HG03354 (cell line): ENCODE data around the gene RPL38.

Experiments used
- ATAC-seq: cut with Tn5 transposase; IDR thresholded peaks from one replicate; pipeline ENCODE4 v1.9.1; 2021; ENCODE audit warnings: mild to moderate bottlenecking; ENCODE audit not compliant: unreplicated experiment, poor library complexity, severe bottlenecking

RPL38 gene

DNA sequence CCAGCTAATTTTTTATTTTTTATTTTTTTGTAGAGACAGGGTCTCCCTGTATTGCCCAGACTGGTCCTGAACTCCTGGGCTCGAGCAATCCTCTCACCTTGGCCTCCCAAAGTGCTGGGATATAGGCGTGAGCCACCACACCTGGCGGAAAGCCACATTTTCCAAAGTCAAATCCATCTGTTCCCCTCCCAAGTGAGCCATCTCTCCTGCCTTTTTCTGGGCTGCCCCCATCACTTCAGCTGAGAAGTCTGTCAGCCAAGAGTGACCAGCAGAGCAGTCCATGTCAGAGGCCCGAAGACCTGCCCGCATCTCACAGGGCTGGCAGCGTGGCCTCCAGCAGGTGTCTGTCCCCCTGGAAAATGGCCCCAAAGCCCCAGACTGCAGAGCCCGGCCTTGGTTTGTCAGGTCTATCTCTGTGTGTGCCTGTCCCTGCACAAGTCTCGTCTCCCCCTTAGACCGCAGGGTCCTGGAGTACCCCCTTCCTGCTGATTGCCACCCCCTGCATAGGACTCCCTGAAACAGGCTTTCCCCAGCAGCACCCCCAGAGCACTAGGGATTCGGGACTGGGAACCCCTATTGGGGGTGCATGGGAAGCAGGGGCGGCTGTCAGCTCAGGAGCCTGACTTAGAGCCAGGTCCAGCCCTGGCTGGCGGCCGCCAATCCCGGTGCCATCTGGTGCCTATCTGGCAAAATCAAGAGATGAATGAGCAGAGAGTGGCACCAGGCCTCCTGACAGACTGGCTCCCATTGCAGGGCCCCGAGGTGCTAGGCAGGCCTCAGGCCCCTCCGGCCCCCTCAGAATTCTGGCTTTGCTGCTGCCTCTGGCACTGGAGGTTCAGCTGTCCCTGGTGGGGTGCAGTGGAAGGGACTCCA is 17.7 kb downstream of the RPL38 start:
- ATAC-seq, result no peak

DNA sequence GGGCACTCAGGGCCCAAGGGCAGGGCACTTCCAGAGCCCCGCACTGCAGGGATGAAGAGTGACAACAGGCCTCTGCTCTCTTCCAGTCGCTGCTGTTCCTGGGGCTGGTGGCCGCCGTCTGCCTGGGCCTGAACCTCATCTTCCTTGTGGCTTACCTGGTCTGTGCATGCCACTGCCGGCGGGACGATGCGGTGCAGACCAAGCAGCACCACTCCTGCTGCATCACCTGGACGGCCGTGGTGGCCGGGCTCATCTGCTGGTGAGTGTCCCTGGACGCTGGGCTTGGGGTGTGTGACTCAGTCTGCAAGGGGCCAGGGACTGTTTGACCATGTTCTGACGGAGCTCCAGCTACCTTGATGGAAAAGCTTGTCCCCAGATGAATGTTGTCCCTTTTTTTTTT is 18.9 kb downstream of the RPL38 start:
- no peak for ATAC-seq

DNA sequence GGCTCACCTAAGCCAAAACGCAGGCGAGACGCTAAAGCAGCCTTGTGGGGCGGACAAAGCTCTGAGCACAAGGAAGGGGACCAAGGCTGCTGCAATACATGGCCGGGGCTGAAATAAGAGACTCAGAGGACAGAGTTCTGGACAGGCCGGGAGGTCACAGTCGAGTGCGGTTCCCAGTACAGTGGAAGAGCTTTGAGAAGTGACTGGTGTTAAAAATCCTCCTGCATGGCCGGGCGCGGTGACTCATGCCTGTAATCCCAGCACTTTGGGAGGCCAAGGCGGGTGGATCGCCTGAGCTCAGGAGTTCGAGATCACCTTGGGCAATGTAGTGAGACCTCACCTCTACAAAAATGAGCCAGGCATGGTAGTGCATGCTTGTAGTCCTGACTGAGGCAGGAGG is 20.4 kb downstream of the RPL38 start:
- no peak for ATAC-seq

DNA sequence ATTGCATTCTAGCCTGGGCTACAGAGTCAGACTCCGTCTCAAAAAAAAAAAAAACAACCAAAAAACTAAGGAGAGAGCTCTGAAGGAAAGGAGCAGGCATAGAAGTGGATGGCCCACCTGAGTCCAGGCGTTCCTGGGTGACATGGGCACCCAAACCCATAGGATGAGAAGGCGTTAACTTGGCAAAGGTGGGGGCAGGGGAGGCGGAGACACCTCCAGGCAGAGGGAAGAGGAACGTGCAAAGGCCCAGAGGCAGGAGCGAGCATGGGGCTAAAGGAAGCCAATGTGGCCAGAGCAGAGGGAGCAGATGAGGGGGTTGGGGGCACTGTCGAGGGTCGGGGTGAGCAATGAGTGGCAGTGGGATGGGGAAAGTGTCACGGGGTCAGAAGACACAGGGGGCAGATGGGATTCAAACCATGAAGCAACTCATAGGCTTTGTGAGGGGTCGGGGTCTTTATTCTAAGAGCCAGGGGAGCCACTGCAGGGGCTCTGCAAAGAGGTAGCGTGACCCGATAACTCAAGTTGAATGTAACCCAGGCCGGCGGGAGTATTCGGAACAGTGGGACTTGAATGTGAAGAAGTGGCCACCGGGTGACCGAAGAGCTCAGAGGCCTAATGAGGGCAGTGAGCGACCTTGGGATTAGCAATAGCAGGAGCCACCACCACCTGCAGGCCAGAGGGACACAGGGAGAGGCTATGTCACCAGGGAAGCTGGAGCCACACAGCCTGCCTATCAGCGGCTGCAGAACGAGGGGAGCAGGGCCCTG is 21.7 kb downstream of the RPL38 start:
- ATAC-seq, result no peak

DNA sequence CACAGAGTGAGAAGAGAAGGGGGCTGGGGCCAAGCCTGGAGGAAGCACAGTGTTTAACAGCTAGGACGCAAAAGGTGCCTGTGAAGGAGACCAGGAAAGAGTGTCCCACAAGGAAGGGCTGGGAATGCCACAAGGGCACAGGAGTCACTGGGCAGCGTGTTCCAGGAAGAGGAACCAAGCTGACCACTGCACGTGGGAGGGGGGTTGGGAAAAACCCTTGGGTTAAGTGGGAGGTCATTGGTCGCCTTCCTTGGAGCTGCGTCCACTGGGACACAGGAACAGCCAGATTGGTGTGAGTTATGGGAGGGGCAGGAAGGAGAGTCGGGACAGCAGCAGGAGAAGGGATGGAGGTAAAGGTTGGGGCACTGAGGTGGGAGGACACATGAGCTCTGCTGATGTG is 22.8 kb downstream of the RPL38 start:
- ATAC-seq, result no peak

DNA sequence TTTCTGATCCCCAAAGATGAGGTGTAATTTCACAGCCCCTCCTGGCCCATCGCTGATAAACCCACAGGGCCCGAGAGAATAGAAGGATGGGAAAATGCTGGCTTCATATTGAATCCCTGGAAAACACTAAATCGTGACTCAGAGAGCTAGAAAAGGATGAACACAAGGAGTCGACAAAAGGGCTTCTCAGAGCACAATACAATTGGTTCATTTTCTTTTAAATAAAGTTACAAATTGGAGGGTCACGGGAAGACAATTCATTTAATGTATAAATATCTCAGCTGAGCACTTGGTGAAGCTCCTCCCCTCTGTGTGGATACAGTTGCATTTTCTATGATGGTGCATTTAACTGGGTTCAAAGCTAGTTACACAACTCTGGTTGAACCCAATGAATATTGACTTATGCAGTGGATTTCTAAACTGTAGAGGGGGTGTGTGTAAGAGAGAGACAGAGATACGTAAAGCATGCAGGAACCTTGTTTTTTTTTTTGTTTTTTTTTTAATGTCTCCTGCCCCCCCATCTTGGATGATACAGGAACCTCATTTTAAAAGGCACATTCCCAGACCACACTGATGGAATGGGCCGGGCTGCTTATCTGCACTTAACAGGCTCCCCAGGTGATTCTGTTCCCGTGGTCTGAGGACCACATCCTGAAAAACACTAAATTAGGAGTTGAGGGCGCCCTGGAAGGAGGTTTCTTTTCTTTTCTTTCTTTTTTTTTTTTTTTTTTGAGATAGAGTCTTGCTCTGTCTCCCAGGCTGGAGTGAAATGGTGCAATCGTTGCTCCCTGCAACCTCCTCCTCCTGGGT is 24.0 kb downstream of the RPL38 start:
- ATAC-seq, result no peak

DNA sequence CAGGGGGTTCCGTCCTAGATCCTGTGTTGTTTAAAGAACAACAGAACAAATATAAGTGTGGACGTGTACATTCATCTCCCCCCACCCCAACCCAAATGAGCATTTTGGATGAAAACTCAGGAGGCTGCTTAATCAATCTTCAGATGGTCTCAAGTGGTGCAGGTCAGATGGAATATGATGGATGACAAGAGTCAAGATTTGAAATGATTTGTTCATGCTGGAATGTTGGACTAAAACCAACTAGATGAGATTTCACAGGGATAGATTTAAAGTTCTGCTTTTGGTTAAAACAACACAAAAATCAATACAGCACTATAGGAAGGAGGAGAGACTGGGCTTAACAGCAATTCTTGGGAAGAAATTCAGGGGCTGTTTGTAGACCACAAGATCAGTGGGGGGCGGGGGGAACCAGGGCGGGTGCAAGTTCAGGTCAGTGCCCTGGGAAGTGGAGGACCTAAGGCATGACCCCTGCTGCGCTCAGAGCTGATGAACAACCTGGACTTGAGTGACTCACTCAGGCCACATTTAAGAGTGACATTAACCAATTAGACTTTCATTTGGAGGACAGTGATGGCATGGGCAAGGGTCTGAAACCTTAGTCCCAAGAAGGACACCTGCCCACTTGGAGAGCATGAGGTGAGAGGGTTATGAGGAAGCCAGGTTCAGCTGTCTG is 25.0 kb downstream of the RPL38 start:
- no peak for ATAC-seq

DNA sequence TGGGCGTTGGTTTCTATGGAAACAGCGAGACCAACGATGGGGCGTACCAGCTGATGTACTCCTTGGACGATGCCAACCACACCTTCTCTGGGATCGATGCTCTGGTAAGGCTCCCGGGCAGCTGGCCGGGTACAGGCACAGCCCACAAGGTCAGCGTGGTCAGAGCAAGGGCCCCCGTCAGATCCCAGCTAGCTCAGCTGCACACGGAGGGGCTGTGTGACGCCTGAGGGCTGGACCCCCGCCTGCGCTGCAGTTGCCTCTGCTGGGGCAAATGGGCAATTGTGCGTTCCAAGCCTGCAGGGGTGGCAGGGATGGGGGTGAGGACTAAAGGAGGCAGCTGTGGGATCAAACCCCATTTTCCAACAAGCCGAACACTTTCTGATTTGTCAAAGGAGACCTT is 27.4 kb downstream of the RPL38 start:
- ATAC-seq, result no peak

DNA sequence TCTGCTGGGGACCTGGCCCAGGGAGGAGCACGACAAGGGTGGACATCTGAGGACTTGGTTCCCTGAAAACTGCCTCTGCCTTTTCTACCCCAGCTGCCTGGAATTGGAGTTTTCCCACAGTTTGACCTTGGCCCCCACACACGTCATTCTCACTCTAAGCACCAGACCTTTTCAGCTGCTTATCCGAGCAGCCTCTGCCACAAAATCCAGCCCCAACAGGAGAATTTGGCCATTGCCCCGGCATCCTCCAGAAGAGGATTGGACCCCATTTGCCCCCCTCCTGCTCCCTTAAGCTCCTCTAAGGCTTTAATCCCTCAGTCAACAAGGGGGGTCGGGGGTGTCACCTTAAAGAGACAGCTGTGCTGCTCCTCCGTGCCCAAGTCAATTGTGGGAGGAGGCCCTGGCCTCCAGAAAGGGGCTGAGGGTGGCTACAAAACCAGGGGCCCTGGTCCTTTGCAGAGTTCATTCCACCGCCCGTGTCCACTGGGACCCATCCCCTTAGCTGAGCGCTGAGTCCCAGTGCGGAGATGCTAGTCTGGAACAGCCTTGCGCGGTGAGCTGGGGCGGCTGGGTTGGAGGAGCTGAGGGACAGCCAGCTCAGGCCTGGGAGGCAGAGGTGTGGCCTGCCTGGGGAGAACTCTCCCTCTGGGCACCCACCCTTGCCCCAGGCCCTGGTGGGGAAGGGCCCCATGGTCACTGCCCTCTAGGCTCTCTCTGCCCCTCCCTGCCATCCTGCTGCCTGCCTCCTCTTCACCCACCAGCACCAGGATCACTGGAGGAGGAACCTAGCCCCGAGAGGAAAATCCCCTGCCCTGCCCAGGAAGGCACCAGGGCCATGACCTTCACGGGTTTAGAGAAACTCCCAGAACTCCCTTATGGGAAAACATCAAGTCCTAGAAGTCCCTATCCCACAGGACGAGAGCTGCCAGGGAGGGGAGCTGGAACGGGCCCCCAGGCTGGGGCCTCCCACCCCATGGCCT is 28.7 kb downstream of the RPL38 start:
- no peak for ATAC-seq

DNA sequence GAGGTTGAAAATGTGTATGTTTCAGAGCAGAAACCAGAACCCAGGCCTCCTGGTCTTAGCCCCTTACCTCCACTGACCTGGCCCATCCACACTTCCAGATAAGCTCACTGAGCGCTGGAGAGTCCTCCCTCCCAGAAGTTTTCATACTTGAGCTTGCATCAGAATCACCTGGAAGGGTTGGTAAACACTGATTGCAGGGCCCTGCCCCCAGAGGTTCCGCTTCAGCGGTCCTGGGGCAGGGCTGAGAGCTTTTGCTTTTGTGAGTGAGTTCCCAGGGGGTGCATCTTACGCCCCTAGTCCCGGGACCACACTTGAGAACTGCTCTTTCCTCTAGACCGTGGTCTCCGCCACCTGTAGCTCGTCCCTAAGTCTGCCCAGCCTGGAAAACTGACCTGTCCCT is 30.5 kb downstream of the RPL38 start:
- ATAC-seq, result no peak

DNA sequence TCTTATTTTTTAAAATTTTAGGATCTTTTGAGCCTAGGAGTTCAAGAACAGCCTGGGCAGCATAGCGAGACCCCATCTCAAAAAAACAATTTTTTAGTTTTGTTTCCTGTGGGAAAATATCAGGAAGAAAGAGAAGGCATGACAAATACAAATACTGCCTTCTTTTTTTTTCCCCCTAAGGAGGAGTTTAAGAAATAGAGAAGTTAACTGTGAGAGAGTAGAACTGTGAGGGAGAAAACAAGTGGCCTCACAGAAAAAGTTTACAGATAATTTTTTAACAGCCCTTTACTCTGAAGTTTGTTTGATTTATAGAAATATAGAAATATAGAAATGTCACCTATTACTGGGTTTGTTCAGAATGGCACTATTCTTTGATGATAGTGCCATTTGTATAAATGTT is 31.0 kb downstream of the RPL38 start:
- no peak for ATAC-seq

DNA sequence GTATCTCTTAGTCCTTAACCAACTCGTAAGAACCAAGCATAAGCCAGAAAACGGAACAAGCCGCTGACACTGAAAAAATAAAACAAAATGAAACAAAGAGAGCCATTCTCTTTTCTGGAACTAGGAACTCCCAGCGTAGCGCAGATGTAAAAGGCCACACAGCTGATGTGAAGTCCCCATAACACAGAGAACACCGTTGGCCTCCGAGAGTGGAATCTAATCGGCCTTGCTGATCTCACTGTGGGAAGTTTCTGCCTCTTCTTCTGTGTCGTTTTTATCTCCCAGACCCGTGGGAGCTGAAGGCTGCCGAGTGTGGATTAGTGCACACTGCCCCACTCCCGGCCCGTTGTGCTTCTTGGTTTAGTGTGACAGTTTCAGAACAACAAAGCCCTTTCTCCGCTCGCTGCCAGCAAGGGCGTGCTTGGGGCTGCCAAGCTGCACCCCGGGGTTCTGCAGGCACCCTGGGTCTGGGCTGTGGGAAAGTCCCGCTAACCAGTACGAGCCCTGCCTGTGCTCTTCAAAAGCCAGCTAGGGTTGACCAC is 31.6 kb downstream of the RPL38 start:
- ATAC-seq, result no peak

DNA sequence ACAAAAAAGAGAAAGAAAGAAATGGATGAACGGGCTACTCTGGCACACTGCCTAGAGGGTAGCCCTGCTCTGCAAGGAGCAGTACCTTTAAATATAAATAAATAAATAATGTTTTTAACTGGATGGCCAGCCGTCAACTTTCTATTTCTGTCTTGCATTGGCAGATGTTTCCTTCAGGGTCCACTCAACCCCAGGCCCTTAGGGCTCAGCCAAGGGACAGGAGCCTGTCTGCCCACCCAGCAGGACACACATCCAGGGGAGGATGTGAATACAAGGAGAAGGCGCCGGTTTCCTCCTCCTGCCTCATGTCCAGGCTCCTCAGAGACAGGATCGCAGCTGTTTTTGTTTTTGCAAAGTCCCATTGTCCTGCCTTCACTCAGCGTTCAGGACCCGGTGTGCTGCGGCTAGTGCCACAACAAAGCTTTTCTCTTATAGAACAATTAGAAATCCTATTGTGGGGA is 32.5 kb downstream of the RPL38 start:
- ATAC-seq, result no peak

DNA sequence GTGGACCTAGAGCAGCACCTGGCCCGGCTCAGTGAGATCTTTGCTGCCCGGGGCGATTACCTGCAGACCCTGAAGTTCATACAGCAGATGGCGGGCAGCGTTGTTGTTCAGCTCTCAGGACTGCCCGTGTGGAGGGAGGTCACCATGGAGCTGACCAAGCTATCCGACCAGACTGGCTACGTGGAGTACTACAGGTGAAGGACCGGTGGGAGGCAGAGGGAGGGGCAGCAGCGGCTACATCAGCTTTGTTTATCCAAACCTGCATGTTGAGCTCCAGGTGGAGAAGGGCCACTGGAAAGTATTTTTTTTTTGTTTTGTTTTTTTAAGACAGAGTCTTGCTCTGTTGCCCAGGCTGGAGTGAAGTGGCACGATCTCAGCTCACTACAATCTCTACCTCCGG is 33.8 kb downstream of the RPL38 start:
- ATAC-seq, result no peak

DNA sequence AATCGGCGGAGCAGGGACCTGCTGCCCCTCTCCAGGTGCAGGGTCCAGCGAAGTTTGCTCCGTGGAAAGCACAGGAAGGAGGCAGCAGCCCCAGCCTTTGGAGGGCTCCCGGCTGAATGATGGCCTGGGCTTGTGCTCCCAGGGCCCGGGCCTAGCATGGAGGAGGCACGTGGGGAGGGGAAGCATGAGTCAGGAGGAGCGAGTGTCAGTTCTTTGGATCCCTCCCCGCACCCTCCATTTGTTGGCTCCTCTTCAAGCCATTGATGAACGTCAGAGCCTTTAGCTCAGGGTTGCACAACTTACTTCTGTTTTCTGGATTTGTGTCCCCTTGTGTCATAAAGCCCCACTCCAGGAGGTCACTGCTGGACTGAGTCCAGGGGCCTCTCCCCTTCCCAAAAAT is 35.7 kb downstream of the RPL38 start:
- ATAC-seq, result no peak

DNA sequence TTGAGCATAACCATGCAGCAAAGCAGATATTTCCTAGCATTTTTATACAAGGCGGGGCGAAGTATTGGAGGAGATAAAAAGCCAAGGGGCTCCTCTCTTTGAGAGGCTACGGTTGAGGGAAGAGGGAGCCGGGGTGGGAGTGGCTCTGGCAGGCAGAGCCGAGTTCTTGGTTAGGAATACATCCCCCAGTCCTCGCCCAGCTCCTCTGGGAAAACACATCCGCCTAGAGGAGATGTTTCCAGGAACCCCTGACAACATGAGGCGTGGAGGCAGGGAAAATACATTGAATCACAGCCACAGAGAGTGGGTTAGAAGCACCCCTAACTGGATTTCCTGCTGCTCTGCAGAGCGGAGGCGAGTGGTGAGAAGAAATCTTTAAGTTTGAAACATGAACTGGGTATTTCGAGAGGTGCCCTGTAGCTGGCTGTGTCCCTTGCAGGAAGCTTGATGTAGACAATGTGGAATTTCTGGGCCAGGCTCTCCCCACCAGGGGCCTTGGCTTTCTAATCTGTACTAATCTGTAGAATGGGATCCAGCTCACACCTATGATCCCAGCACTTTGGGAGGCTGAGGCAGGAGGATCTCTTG is 37.2 kb downstream of the RPL38 start:
- ATAC-seq, result no peak

DNA sequence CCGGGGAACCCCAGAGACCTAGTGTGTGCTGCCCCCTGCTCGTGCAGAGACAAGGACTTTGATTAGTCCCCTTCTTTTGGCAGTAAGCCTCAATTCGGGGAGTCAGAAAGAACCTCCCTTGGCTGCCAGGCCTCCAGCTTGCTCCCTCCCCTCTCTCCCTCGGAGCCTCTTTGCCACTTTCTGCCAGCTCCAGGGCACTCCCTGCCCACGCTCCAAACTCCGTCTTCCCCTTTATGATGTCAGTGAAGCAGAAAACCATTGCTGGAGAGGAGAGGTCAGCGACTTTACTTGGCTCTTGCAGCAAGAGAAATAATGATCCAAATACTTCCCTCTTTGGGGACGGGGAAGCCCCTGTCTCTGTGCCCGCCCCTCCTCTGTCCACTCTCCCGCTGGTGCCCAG is 38.0 kb downstream of the RPL38 start:
- ATAC-seq, result no peak

DNA sequence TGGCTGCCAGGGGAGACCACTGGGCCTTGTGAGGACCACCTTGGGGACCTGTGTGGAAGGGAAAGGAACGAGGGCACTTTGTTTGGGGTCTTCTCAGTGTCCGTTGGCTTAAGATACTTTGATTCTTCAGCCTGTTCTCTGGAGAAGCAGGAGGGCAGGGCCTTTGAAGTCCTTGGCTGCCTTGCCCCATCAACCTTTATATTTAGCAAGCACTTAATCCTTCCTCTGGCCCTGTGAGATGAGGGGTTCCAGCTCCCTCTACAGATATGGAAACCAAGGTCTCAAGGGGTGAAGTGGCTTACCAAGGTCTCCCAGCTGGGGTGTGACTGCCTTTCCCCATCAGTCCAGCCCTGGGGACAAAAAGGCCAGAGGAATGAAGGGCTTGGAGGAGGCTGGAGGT is 38.4 kb downstream of the RPL38 start:
- no peak for ATAC-seq
